SK-MEL-5 (cell line): ENCODE measurements around the gene AKR1C4. TPM values are rescaled to one million over a fixed set of nuclear protein-coding genes. Genes with fewer than 3 reads are reported as not detected.
"Not testable (repeated sequence)": the region's sequence is repeated elsewhere in the genome, so short reads cannot be mapped to it uniquely, and the experiment has no call there.

Experiments used
- DNase-seq: peaks from one replicate; pipeline ENCODE4 v3.0.0-alpha.2; 2016; ENCODE audit warnings: low read depth, low spot score
- in situ Hi-C: cut with HindIII; loops from 2 replicates; pipeline ENCODE4 v1.10.0; 2016; ENCODE audit warnings: low sequenced_read_pairs, high pct_unique_total_duplicates, low pct_unique_long_range_greater_than_20kb
- total RNA-seq: library from RNA; depleted of rRNA; stranded (reverse); fragments of >200 nt; shearing (Covaris generic); gene quantifications from 2 replicates; pipeline ENCODE4 v1.2.3, GENCODE V29; 2014

AKR1C4 gene
- total RNA-seq, 1 experiment from 2014 or later = not detected

DNA sequence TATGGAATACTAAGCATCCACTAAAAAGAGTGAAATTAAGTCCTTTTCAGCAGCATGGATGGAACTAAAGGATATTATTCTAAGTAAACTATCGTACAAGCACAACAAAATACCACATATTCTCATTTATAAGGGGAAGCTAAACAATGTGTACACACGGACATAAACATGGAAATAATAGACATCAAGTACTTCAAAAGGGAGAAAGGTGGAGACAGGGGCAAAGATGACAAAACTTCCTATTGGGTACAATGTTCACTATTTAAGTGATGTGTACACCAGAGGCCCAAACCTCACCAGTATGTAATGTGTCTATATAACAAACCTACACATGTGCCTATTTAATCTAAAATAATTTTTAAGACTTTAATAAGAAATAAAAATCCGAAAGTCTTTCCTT, 2.2 kb upstream of the AKR1C4 start:
- in situ Hi-C loops = no loop called here
- no peak for DNase-seq

DNA sequence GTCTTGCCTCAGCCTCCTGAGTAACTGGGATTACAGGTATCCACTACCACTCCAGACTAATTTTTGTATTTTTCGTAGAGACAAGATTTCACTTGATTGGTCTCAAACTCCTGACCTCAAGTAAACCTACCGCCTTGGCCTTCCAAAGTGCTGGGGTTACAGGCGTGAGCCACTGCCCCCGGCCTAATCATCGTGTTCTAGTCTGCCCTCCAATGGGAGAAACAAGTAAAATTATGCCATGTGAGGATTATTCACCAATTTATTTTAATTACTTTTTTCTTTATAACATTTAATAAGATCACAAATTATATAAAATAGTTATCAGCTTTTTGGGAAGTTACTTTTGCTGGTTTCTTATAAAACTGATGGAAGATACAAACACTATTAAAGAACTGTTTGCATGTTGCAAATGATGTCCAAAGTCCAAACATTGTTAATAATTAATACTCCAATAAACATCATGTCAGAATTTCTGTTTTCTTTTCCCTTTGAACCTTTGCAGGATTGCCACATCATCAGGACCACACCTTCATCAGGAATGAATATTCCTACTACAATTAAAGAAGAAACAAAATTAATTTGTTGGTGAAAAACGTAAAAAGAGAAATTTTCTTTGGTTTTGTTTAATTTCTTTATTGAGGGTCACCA, 786 bp upstream of the AKR1C4 start:
- DNase-seq = no peak
- in situ Hi-C loops = no loop called here

DNA sequence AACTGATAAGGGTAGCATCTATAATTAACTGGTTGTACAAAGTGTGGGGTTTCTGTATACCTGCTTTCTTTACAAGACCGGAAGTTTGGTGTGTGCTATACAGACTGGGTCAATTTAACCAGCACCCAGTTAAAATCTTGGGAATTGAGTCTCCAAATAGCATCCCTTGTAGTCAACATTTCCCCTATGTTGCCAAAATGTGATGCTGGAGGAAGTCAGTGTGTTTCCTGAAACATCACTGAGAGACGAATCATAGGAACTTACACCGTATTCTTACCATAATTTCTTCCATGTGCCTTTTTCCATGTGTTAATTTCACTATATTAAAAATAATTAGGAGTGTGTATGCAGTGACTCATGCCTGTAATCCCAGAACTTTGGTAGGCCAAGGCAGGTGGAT, 1.7 kb downstream of the AKR1C4 start:
- in situ Hi-C loops = no loop called here
- no peak for DNase-seq

DNA sequence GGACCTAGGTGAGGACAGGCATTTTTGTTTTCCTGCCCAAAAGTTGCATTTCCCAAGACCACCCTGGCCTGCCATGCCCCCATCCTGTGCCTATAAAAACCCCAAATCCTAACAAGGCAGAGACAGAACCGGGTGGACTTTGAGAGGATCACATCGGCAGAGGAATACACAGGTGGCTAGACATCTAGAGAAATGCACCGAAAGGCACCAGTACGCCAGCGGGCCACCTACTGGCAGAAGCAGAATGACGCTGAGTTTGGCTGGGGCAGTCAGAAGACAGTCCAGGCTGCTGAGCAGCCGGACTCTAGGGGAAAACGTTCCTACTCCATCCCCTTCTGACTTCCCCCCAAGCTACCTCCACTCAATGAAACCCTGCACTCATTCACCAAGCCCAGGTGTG, 2.8 kb downstream of the AKR1C4 start:
- in situ Hi-C loops = no loop called here
- peak; percentile 17 for DNase-seq

DNA sequence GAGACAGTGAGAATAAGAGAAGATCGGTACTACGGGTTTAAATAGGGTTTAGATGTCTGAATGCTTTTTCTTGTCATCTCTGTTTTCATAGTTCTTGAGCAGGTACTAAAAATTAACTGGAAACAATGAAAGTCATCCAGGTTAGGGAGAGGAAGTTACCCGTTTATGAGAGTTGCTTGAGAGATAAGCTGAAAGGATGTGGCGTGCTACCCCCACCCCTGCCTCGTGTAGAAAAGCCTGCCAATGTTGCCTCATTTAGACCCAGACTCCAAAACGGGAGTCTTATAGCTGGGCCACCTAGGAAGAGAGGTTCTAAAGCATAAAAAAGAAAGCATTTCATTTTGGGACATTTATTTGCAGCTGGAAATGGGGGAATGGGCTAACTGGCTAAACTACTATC, 10.2 kb downstream of the AKR1C4 start:
- in situ Hi-C loops = no loop called here
- no peak for DNase-seq

DNA sequence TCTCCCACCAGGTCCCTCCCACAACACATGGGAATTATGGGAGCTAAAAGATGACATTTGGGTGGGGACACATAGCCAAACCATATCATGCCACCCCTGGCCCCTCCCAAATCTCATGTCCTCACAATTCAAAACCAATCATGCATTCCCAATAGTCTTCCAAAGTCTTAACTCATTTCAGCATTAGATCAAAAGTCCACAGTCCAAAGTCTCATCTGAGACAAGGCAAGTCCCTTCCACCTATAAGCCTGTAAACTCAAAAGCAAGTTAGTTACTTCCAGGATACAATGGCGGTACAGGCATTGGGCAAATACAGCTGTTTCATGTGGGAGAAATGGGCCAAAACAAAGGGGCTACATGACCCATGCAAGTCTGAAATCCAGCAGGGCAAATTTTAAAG, 13.1 kb downstream of the AKR1C4 start:
- in situ Hi-C loops, DNase-seq: not testable (repeated sequence)

DNA sequence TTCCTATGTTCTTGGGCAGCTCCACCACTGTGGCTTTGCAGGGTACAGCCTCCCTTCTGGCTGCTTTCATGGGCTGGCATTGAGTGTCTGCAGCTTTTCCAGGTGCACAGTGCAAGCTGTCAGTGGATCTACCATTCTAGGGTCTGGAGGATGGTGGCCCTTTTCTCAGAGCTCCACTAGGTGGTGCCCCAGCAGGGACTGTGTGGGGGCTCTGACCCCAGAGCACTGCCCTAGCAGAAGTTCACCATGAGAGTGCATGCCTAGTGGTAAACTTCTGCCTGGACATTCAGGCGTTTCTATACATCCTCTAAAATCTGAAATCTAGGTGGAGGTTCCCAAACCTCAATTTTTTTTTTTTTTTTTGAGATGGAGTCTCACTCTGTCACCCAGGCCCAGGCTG, 13.6 kb downstream of the AKR1C4 start:
- in situ Hi-C loops = not testable (repeated sequence)
- DNase-seq = peak; percentile 4

DNA sequence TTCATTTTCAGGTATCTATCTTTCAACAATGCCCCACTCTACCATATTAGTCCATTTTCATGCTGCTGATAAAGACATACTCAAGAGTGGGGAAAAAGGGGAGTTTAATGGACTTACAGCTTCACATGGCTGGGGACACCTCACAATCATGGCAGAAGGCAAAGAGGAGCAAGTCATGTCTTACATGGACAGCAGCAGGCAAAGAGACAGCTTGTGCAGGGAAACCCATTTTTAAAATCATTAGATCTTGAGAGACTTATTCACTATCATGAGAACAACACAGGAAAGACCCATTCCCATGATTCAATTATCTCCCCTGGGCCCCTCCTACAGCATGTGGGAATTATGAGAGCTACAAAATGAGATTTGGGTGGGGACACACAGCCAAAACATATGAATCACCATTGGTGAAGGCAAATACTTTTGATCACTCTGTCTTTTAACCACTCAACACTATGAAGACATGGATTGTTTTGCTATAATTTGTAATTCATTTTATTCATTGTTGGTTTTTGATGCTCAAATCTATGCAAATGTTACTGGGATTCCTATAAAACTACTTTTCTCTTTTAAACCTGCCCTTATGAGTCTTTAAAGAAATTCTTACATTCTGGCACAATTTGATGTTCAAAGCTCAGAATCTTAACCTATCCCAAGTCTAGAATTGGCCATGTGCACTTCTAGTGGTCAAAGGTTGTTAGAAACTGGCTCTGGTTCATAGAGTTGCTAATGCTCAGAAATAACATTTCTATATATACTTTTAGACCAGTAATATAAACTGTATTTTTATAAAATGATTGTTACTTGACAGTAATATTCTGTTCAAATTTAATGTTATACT, 15.3 kb downstream of the AKR1C4 start:
- no peak for DNase-seq
- in situ Hi-C loops = no loop called here

DNA sequence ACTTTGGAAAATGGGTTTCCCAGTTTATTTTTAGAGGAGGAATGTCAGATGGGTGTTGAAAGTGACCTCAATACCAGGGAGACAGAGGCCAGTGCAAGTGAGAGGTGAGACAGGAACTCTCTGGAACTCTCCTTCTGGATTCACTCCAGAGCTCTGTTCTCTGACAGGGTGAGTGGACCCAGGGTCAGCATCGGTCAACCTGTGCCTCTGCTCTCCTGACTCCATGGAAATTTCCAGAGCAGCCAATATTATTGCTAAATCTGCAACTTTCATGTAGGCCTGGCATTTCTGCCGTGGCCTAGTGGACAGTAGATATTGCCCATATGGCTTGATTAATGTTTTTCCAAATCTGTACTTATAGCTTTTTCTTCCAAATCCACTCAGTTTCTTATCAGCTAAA, 20.2 kb downstream of the AKR1C4 start:
- DNase-seq = no peak
- in situ Hi-C loops = no loop called here

DNA sequence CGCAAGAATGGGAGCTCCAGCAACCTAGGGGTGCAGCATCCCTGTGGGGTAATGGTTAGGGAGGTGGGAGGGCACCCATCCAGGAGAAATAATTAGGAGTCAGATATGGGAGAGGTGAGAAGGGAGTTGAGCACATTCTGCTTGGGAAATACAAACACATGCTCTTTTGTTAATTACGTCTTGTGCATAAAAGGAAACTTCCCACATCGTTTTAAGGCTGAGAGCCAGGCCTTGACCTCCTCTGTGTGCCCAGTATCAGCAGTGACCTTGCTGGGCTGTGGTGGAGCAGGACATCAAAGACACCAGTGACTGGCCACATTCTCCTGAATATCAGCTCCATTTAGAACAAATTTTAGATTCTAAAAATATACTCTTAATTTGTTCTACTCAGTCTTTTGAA, 22.6 kb downstream of the AKR1C4 start:
- in situ Hi-C loops = no loop called here
- no peak for DNase-seq

DNA sequence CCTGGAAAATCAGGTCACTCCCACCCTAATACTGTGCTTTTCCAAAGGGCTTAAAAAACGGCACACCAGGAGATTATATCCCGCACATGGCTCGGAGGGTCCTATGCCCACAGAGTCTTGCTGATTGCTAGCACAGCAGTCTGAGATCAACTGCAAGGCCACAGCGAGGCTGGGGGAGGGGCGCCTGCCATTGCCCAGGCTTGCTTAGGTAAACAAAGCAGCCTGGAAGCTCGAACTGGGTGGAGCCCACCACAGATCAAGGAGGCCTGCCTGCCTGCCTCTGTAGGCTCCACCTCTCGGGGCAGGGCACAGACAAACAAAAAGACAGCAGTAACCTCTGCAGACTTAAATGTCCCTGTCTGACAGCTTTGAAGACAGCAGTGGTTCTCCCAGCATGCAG, 26.3 kb downstream of the AKR1C4 start:
- in situ Hi-C loops, DNase-seq: not testable (repeated sequence)

DNA sequence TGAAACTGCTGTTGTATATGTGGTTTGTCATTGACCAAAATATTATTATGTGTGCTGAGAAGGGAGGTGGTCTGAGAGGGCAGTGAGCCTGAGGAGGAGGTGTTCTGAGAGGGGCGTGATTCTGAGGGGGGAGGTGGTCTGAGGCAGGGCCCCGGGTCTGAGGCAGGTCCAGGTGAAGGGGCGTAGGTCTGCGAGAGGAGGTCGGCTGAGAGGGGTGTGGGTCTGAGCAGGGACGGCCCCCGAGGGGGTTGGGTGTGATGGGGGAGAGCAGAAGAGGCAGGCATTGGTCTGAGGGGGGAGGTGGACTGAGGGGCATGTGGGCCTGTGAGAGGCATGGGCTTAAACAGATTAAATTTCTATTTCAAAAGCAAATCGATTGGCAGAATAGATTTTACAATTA, 32.4 kb downstream of the AKR1C4 start:
- DNase-seq = no peak
- in situ Hi-C loops = no loop called here

DNA sequence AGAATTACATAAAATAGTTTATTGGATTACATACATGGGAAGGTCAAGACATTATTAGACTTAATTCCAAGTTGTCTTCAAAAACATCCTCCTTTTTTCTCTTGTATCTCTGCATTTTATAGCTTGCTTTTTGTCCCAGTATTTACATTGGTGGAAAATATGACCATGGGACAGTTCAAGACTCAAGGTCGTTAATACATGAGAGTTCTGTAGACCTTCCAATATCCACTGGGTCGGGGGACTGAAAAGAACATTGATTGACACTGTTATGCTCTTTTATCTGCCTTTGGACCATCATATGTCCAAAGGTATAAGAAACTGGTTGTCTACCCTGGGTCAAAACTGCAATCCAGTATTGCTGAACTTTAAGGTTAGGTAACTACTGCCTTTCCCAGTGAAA, 36.7 kb downstream of the AKR1C4 start:
- in situ Hi-C loops = no loop called here
- DNase-seq = no peak

DNA sequence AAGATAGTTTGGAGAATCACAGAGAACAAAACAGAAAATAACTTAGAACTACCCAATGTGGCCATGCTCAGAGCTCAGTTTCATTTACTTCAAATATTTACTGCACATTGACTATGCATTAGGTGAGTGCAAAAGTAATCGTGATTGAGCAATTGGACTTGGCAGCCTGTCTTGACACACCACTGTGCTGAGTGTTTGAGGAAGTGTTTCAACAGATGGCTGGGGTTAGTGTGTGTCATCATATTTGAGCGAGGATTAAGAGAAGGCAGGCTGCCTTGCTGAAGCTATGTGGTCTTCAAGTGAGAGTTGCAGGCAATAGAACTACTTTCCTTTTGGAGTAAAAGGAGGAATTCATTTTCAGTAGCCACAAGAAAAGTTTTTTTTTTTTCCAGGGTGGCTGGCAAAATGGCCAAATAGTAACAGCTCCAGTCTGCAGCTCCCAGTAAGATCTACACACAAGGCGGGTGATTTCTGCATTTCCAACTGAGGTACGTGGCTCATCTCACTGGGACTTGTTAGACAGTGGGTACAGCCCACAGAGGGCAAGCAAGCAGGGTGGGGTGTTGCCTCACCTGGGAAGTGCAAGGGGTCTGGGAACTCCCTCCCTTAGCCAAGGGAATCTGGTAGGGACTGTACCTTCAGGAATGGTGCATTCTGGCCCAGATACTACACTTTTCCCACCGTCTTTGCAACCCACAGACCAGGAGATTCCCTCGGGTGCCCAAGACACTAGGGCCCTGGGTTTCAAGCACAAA, 37.6 kb downstream of the AKR1C4 start:
- DNase-seq = no peak
- in situ Hi-C loops = no loop called here

DNA sequence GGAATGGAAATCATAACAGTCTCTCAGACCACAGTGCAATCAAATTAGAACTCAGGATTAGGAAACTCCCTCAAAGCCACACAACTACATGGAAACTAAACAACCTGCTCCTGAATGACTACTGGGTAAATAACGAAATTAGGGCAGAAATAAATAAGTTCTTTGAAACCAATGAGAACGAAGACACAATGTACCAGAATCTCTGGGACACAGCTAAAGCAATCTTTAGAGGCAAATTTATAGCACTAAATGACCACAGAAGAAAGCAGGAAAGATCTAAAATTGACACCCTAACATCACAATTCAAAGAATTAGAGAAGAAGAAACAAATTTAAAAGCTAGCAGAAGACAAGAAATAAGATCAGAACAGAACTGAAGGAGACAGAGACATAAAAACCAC, 40.9 kb downstream of the AKR1C4 start:
- in situ Hi-C loops, DNase-seq: not testable (repeated sequence)

DNA sequence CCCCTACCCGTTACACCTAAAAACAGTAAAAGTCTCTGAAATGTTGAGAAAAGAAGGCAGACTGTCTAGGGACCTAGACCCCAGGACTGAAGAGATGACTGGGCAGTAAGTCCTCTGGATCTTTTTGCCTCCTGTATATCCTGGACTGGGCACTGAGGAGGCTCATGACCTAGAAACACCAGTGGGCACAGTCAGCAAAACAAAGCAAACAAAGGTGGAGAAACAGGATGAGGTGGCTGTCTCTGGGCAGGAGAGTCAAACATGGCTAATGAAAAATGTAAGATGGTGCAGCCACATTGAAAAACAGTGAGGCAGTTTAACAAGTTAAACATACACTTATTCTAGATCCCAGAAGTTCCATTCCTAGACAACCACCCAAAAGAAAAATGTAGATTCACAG, 45.9 kb downstream of the AKR1C4 start:
- in situ Hi-C loops = no loop called here
- DNase-seq = no peak

DNA sequence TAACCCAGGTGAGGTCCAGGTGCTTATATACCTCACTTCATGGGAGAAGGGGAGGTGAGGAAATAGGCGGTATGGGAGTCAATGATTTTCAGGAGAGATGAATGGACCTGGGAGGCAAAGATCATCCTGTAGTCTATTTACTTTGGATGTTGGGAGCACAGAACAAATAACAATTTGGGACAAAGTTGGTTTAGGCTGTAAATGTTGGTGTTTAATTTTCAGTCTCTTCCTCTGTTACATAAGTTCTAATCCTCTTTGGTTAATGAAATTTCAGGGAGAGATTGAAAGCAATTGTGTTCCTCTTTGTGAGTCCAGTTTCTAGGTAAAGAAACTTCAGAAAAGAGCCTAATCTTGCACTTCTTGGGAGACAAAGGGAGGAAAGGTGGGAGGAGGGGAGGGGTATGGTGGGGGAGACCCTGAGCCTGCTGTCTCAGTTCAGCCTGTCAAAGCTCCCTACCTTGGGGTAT, 46.9 kb downstream of the AKR1C4 start:
- no peak for DNase-seq

DNA sequence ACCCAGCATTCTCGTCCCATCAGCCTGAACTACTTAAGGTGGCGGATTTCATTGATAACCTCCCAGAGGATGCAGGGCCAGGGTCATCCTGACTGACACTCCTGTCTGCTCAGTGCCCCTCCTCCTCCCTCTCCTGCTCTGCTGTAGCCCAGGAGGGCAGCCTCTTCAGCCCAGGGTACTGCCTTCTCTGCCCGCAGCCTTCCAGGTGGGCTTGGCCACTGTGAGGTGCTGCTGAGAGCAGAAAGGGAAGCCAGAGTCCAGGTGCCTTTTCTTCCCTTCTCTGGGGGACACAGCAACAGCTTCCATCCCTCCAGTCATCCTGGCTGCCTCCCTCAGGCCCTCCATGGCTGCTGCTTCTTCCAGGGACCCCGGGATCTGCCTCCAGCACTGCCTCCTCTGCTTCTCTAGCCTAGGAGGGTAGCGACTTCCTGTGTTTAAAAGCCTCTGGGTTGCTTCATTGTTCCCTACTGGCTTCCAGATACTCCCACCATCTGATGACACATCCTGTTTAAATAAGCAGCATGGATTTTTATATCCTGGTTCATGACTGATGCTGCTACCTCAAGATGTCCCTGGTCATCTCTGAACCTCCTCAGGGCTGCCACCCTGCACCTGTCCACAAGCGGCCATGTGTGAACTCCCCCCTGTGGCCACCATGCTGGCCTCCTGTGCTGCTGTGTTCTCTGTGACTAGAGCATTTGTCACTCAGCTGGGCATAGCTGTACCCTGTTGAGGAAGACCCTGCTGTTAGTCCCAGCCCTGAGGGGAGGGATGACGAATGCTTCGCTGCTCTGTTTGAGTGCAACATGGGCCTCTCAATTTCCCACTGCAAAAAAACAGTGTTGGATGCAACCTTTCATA, 55.8 kb downstream of the AKR1C4 start:
- no peak for DNase-seq
- in situ Hi-C loops = no loop called here

More for the DNA sequence above, 46.9 kb downstream of the AKR1C4 start:
- in situ Hi-C loops = no loop called here
